NOMO-1 treated with dmso at 0.1 percent for 144 hours (cell line): ENCODE measurements around the gene CEP295NL.
A peak's percentile ranks its signal among the peaks of the same experiment; 100 is the strongest.

Experiments used
- DNase-seq: peaks from one replicate; lab custom pipeline; 2025; ENCODE audit not compliant: unreplicated experiment; lab: John Stamatoyannopoulos, UW

The CEP295NL gene

GRCh38 chr17:78840780-78841611 is 62.0 kb downstream of the CEP295NL start, which contains the start of gene USP36:
Gene USP36, minus strand, starts transcription at chr17:78840814. Its CDS starts 4,451 bp downstream, at chr17:78836363.
- DNase-seq, result peak; percentile 95
